D721Med (cell line): ENCODE measurements around the gene RNF213.

Experiments
- DNase-seq: peaks from one replicate; pipeline ENCODE4 v3.0.0; 2011; ENCODE audit warnings: low spot score; ENCODE audit not compliant: insufficient read length
- FAIRE-seq: peaks from 2 replicates; lab custom pipeline; 2011; peaks lifted over from hg19 to GRCh38; lab: Jason Lieb, UNC
- TF ChIP-seq, protein P1 (sequence below): IDR thresholded peaks from 2 replicates; pipeline ENCODE4 v1.5.1; 2012; ENCODE audit warnings: mild to moderate bottlenecking, control low read depth; ENCODE audit not compliant: insufficient read depth; ENCODE audit errors: missing control alignments

Gene RNF213

DNA sequence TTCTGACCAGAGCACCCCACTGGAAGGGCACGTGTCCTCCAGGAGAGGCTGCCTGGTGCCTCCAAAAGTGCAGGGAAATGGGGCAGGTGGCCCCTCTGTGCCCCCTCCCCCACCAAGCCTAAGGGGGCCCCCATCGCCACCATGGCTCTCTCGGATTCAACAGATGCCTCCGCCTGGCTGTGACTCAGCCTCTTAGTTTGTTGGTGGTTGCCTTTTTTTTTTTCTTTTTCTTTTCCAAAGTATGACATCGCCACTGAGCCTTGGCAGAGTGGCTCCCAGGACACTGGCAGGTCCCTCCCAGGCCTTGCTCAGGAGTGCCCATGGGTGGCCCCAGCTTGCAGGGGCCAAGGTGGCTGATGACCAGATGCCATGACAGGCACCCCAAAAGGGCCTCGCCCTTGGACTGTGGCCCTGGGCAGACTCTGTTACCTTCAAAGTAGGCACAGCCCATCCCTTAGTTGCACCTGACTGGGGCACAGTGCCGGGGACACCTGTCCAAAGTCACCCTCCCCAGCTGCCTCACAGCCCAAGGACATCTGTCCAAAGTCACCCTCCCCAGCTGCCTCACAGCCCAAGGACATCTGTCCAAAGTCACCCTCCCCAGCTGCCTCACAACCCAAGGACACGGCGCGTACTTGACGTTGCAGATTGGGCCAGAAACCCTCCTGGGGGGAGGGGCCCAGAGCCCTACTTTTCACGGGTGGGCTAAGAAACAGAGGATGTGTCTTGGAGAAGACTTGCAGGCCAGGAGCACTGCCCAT is 186.2 kb downstream of the RNF213 start:
- TF ChIP-seq, protein P1, sequence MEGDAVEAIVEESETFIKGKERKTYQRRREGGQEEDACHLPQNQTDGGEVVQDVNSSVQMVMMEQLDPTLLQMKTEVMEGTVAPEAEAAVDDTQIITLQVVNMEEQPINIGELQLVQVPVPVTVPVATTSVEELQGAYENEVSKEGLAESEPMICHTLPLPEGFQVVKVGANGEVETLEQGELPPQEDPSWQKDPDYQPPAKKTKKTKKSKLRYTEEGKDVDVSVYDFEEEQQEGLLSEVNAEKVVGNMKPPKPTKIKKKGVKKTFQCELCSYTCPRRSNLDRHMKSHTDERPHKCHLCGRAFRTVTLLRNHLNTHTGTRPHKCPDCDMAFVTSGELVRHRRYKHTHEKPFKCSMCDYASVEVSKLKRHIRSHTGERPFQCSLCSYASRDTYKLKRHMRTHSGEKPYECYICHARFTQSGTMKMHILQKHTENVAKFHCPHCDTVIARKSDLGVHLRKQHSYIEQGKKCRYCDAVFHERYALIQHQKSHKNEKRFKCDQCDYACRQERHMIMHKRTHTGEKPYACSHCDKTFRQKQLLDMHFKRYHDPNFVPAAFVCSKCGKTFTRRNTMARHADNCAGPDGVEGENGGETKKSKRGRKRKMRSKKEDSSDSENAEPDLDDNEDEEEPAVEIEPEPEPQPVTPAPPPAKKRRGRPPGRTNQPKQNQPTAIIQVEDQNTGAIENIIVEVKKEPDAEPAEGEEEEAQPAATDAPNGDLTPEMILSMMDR = no peak
- DNase-seq (no peak), FAIRE-seq (no peak)

GRCh38 chr17:80447790-80448189 is 187.1 kb downstream of the RNF213 start:
- no peak for DNase-seq
- no peak for FAIRE-seq
- TF ChIP-seq, protein P1 = no peak
